ENCODE data around the gene ELAVL1.
"Not testable (repeated sequence)": the region's sequence is repeated elsewhere in the genome, so short reads cannot be mapped to it uniquely, and the experiment has no call there.

Gene ELAVL1

DNA sequence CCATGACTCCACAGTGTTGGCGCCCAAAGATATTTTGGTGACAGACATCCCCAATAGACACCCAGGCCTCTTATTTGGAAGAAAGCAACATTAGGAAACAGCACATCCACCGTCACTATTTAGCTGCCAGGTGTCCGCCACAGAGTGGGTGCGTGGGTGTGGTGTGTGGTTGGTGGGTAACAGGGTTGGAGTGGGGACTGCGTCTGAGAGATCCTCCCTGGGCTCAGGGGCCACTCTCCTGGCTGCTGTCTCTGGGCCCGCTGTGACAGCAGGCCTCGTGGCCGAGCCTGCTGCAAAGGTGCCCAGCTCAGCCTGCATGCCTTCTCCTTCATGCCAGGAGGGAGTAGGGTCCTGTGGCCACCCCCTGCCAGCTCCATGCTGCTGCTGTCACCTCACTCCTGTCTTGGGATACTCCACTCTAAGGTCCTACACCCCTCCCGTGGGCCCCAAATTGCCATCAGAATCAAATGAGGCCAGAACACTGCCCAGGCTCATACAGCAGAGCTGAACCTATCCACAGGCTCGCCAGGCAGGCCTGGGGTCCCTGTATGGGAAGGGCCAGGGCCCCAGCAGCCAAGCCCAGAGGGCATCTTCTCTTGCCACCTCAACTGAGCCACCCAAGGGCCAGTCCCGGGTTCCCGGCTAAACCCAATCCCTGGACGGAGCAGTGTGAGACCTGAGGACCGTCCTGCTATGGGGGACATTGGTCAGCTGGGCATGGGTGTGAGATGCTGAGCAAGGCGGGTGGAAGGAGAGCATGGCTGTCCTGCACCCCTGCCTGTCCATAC is 37.2 kb downstream of the ELAVL1 start:
- TF ChIP-seq, protein P1, sequence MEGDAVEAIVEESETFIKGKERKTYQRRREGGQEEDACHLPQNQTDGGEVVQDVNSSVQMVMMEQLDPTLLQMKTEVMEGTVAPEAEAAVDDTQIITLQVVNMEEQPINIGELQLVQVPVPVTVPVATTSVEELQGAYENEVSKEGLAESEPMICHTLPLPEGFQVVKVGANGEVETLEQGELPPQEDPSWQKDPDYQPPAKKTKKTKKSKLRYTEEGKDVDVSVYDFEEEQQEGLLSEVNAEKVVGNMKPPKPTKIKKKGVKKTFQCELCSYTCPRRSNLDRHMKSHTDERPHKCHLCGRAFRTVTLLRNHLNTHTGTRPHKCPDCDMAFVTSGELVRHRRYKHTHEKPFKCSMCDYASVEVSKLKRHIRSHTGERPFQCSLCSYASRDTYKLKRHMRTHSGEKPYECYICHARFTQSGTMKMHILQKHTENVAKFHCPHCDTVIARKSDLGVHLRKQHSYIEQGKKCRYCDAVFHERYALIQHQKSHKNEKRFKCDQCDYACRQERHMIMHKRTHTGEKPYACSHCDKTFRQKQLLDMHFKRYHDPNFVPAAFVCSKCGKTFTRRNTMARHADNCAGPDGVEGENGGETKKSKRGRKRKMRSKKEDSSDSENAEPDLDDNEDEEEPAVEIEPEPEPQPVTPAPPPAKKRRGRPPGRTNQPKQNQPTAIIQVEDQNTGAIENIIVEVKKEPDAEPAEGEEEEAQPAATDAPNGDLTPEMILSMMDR (IDR thresholded peaks at IDR 0.05; ENCODE audit: low read depth, low read length), result no peak
- H3K4me3 ChIP-seq (ENCODE audit: low read depth, low read length), result no peak overlapping the region

DNA sequence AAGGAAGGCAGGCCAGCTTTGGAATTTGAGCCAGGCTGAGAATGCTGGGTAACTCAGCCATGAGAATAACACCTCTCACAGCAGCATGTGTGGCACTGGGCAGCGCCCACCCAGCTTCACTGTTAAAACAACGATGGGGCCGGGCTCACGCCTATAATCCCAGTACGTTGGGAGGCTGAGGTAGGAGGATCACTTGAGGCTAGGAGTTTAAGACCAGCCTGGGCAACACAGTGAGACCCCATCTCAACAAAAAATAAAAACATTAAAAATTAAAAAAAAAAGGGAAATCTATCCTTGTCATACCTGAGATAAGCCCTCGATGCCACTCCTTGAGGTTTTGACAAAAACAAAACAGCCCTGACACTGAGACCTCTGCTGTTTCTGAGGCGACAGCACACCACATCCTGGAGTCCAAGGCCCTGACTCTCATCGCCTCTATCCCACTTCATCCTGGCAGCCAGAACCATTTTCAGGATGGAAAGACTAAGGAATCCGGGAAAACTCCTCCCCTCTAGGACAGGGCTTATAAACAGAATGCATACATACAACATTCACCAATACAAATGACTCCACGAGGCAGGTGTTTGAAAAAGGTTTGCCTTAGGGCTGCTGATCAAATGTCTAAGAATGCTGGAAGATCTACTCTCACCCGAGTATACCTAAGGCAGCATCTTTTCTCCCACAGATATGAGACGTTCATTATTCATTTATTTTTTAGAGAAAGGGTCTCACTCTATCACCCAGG is 39.3 kb downstream of the ELAVL1 start:
- TF ChIP-seq, protein P1 (IDR thresholded peaks at IDR 0.05; ENCODE audit: low read depth, low read length), result no peak
- no peak overlapping the region for H3K4me3 ChIP-seq (ENCODE audit: low read depth, low read length)

DNA sequence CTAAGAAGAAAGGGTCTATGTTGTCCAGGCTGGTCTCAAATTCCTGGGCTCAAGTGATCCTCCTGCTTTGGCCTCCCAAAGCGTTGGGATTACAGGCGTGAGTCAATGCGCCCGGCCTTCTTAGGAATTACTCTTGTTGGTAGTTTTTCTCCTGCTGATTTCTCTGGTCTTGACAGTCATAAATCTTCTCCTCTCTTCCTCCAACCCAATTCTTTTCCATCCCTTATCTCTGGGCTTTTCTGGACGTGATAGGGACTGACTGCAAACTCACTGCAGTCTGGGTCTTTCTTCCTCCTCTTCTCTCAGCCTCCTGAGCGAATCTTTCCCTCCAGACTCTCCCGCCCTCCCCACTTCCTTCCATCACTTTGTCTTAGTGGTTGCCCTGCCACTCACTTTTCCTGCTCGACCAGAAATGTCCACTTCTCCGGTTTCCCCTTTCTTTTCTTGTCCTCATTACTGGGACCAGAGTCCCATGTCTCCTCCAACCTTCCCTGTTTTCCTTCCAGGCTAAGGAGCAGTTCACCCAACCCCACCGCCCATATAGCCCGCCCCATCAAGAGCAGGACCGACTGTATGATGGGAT is 40.1 kb downstream of the ELAVL1 start:
- H3K4me3 ChIP-seq (ENCODE audit: low read depth, low read length), result no peak overlapping the region
- TF ChIP-seq, protein P1 (IDR thresholded peaks at IDR 0.05; ENCODE audit: low read depth, low read length), result no peak

DNA sequence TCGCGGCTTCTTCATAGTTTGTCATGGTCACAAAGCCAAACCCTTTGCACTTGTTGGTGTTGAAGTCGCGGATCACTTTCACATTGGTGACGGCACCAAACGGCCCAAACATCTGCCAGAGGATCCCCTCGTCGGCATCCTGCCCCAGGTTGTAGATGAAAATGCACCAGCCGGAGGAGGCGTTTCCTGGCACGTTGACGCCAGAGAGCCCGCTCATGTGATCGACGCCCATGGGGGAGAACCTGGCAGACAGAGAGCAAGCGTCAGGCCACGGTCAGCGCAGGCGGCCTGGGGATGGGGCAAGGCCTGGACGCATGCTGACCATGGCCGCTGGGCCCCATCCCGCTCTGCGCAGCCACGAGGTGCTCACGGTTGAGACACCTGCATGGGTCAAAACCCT is 41.9 kb downstream of the ELAVL1 start:
- no peak overlapping the region for H3K4me3 ChIP-seq (ENCODE audit: low read depth, low read length)

DNA sequence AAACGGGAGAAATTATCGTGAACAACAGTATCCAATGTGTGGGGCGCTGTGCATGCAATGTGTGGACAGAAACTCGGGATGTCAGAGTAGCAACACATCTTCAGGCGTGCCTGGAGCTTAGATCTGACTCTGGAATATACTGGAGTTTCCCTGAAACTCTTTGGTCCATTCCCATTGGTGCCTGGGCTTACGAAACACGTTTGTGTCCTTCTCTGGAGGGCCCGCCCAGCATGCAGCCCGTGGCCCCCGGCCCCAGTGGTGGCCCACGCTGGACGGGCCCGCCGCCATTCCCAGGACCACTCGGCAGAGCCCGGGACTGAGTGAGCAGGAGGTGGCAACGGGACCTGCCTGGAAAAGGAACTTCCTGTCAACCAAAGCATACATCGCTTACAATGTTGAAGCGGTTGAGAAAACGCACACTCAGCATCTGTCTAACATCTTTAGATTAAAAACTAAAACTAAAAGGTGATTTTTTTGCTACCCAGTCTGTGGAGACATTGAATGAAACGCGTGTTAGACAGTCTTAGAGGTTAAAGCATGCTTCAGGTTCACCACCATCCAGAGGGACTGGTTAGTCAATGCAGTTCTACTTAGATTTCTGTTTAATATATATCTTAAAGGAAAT is 42.7 kb downstream of the ELAVL1 start:
- TF ChIP-seq, protein P1 (IDR thresholded peaks at IDR 0.05; ENCODE audit: low read depth, low read length), result no peak

More for the DNA sequence above, 41.9 kb downstream of the ELAVL1 start:
- TF ChIP-seq, protein P1 (IDR thresholded peaks at IDR 0.05; ENCODE audit: low read depth, low read length), result no peak

DNA sequence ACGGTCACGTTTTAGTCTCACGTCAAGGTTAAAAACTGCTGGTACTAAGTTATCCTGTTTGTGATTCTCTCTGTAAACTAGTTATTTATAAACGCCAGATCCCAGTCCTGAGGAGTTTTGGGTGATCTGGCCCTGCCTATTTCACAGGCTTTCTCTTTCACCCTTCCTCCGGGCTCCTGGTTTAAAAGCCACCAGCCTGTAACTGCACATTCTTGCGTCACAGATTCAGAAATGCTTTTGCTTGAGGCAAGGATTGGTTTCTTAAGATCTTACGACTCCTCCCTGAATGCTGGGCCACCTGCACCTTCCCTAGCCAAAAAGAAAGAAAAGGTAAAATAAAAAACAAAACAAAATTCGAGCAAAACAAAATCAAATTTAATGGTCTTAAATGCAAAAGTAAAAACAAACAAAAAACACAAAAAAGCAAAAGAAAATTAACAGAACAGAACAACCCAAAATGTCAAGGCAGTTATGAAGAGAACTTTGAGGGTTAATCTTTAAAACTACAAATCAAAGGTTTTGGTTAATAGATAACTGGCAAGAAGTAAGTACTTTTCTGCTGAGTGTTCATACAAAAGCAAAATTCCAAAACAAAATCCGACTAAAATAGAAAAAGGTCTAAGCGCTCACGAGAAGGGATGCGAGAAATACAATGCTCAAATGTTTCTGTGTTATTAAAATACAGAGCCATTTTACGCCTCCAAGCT is 43.4 kb downstream of the ELAVL1 start:
- no peak overlapping the region for H3K4me3 ChIP-seq (ENCODE audit: low read depth, low read length)
- TF ChIP-seq, protein P1 (IDR thresholded peaks at IDR 0.05; ENCODE audit: low read depth, low read length), result no peak

More for the DNA sequence above, 42.7 kb downstream of the ELAVL1 start:
- H3K4me3 ChIP-seq (ENCODE audit: low read depth, low read length), result no peak overlapping the region

DNA sequence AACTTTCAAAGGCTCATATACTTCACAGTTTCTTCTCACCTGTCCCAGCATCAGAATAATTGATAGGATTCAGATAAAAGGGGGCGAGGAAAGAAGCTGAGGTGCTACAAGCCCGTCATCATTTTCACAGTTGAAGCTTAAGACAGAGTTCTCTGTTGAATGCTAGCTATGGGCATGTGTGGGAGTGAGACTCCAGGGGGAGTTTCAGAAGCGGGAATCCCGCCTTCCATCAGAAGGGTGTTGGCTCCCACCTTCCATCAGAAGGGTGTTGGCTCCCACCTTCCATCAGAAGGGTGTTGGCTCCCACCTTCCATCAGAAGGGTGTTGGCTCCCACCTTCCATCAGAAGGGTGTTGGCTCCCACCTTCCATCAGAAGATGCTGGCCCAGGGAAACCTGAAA is 44.4 kb downstream of the ELAVL1 start:
- H3K4me3 ChIP-seq (ENCODE audit: low read depth, low read length), result not testable (repeated sequence)

Measured in WI38 (cell line).